Measurements from ENCODE around the gene TMEM107. TPM values are rescaled to one million over a fixed set of nuclear protein-coding genes. Genes with fewer than 3 reads are reported as not detected.

Gene TMEM107
- total RNA-seq (2014; rRNA removed; shearing (Covaris generic); ENCODE audit: low replicate concordance), result 70.7 and 134 TPM in 2 replicates

DNA sequence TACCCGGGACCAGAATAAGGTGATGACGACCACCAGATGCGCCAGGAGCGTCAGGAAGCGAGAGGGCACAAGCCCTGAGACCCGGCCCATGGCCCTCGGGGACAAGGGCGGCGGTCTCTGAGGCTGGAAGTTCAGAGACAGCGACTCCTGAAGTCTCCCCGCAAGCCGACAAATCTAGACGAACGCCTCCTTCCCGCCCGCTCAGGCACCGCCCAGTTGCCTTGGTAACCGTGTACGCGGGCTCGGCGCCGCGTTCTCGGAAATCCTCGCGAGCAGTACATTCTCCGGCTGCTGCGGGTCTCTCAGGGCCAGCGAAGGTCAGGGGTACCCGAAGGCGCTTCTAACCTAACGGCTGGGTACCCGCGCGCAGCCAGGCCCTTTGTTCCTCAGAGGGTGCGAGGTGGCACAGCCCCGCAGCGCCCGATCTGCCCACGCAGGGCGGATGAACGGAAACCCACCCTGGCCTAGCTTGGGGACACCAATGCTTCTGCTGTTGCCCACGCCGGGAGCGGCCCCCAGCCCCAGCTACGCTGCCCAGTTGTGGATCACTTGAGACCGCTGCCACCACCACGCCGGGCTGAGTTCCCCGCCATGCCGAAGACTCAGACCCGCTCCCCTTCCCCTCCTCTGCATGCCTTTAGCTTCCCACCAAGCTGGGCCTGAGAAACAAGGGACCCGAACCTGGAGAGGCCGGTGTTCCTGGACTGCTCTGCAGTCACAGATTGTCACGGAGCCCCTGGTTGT lies at the start of gene TMEM107:
TSS of gene TMEM107 (minus strand) at position 184 of the 744 bp plus-strand sequence. CDS start at position 90, 94 bp downstream.
- Histone ChIP-seq H2AFZ (ENCODE audit: low read length) (peak within 1 kb of the TSS; percentile 91), H3K4me2 (ENCODE audit: low read depth, low read length, poor library complexity, severe bottlenecking) (peak within 1 kb of the TSS; percentile 92), H3K9me2 (replicated peaks; ENCODE audit: insufficient read depth, low read length) (no peaks in the 10 kb centered on the region), H3K9me3 (ENCODE audit: low read length) (no peaks in the 10 kb centered on the region), H3K79me2 (ENCODE audit: low read length) (peaks cover 11% of the 10 kb centered on the region), H3K27ac (ENCODE audit: low read length) (peak within 1 kb of the TSS; percentile 80), H3K4me1 (ENCODE audit: low read length) (peaks cover 37% of the 10 kb centered on the region), H3K9ac (ENCODE audit: low read length) (peak within 1 kb of the TSS; percentile 96), H3K27me3 (ENCODE audit: low read length) (no peaks in the 10 kb centered on the region), H4K20me1 (ENCODE audit: insufficient read depth, low read depth, low read length) (no peaks in the 10 kb centered on the region), H3K36me3 (ENCODE audit: insufficient read depth, low read length) (no peaks in the 10 kb centered on the region), H3K4me3 (ENCODE audit: low read length) (peak within 1 kb of the TSS; percentile 99)
- DNase-seq, result peak; percentile 96

DNA sequence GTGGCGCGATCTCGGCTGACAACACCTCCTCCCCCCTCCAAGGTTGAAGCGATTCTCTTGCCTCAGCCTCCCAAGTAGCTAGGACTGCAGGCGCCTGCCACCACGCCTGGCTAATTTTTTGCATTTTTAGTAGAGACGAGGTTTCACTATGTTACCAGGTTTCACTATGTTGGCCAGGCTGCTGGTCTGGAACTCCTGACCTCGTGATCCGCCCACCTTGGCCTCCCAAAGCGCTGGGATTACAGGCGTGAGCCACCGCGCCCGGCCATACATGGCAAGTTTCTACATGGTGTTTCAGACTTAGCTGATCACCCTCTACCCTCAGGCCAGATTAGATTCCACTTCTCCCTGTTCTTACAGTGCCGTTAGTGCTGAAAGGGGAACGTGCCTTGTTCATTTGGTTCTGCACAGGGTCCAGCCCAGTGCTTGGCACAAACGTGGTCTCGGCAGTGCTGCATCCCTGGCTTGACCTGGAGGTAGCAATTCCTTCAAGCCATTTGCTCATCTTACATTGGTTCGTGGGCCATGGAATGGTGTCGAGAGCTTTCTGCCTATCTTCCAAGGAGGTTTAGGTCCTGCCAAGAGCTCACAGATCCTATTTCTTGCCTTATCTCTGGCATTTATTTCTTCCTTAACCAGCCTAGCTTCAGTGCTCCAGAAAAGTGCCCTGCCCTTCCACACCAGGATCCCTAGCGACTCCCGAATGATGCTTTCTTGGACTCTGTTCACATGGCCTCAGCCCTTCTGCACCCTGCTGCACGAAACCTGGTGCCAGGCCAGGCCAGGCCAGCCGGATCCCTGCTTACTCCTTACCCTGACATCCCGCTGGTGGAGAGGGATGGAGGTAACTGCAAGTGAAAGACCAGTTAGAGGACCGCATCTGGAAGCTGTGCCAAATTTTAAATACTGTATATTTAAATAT lies 49.0 kb upstream of the TMEM107 start:
- Histone ChIP-seq H3K36me3 (ENCODE audit: insufficient read depth, low read length) (peaks cover 9% of the 10 kb centered on the region; the same call in 1 of the 2 replicates), H3K27me3 (ENCODE audit: low read length) (no peaks in the 10 kb centered on the region), H3K9ac (ENCODE audit: low read length) (no peak overlapping the region), H3K4me2 (ENCODE audit: low read depth, low read length, poor library complexity, severe bottlenecking) (no peak overlapping the region), H2AFZ (ENCODE audit: low read length) (no peak overlapping the region), H3K27ac (ENCODE audit: low read length) (no peak overlapping the region), H3K4me3 (ENCODE audit: low read length) (no peak overlapping the region), H3K4me1 (ENCODE audit: low read length) (peaks cover 26% of the 10 kb centered on the region), H3K79me2 (ENCODE audit: low read length) (no peaks in the 10 kb centered on the region), H4K20me1 (ENCODE audit: insufficient read depth, low read depth, low read length) (no peaks in the 10 kb centered on the region), H3K9me3 (ENCODE audit: low read length) (no peaks in the 10 kb centered on the region), H3K9me2 (replicated peaks; ENCODE audit: insufficient read depth, low read length) (no peaks in the 10 kb centered on the region)
- DNase-seq, result no peak

DNA sequence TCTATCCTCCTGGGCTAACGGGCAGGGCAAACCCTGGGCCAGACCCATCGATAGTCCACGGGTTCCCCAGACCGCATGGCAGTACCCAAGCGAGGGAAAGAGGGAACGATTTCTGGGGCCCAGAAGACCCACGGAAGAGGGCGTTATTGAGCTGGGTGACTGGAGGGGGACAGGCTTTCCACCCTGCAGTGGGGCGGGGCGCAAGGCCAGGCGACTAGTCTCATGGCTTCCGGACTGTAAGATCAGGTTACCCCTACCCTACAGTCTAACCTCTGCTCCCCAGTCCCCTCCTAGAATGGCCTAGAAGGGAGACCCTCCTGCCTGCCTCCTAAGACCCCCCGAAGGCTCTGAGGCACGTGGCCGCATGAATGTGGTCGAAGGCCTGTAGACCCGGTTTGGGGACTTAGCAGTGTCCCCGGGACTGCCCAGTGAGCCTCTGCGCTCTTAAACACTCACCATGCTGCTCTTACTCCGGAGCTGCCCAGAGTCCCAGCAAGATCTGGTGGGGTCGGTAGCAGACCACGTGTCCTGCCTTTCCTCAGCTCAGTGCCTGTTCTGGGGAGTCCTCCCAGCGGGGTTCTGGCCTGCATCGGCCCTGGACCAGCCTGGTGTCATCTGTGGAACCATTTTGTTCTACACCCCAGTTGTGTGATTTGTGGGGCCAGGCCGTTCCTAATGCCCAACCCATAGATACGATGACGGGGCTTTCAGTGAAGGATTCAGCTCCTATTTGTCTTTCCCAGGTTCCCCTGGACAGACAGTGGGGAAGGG lies 47.4 kb upstream of the TMEM107 start:
- Histone ChIP-seq H3K9me2 (replicated peaks; ENCODE audit: insufficient read depth, low read length) (no peaks in the 10 kb centered on the region), H3K4me1 (ENCODE audit: low read length) (peaks cover 26% of the 10 kb centered on the region), H3K9ac (ENCODE audit: low read length) (peak overlapping the region; percentile 100), H3K36me3 (ENCODE audit: insufficient read depth, low read length) (peaks cover 4% of the 10 kb centered on the region; the same call in 1 of the 2 replicates), H2AFZ (ENCODE audit: low read length) (peak overlapping the region; percentile 78; the same call in 1 of the 2 replicates), H3K27ac (ENCODE audit: low read length) (peak overlapping the region; percentile 92), H3K79me2 (ENCODE audit: low read length) (no peaks in the 10 kb centered on the region), H3K4me2 (ENCODE audit: low read depth, low read length, poor library complexity, severe bottlenecking) (peak overlapping the region; percentile 89), H3K9me3 (ENCODE audit: low read length) (no peaks in the 10 kb centered on the region), H3K27me3 (ENCODE audit: low read length) (no peaks in the 10 kb centered on the region), H3K4me3 (ENCODE audit: low read length) (peak overlapping the region; percentile 79), H4K20me1 (ENCODE audit: insufficient read depth, low read depth, low read length) (no peaks in the 10 kb centered on the region)
- peak; percentile 93 for DNase-seq

DNA sequence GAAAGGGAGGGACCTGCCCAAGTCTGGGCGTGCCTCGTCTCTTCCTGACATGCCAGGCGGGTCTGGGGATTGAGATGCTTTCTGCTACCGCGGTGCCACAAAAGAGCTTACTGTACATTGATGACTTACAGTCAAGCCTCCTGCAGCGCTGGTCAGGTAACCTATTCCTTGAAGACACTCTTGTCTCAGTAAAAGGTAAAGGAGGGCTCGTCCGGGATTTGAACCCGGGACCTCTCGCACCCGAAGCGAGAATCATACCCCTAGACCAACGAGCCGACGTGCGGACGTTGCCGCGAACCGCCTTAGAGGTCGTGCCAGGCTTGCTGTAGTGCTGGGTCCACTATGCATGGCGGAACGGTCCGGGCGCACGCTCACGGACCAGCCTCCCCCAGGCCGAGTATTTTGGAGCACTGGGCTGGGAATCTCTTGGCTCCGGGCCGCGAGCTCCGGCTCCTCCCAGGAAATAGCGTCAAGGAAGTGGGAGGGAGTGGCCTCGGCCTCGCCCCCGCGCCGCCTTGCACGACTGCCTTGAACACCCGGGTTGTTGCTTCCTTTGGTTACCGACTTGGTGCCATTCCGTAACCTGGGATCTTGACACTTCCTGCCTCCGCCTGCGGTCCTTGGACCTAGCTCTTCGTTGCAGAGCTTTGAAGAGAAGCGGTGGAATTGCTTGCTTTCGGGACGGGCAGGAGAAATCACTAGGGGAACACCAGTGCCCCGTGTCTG lies 46.6 kb upstream of the TMEM107 start:
- Histone ChIP-seq H3K4me1 (ENCODE audit: low read length) (peaks cover 26% of the 10 kb centered on the region), H3K4me2 (ENCODE audit: low read depth, low read length, poor library complexity, severe bottlenecking) (peak overlapping the region; percentile 89), H2AFZ (ENCODE audit: low read length) (peak overlapping the region; percentile 78; the same call in 1 of the 2 replicates), H4K20me1 (ENCODE audit: insufficient read depth, low read depth, low read length) (no peaks in the 10 kb centered on the region), H3K27ac (ENCODE audit: low read length) (peak overlapping the region; percentile 92), H3K36me3 (ENCODE audit: insufficient read depth, low read length) (peaks cover 4% of the 10 kb centered on the region; the same call in 1 of the 2 replicates), H3K4me3 (ENCODE audit: low read length) (peak overlapping the region; percentile 79), H3K79me2 (ENCODE audit: low read length) (no peaks in the 10 kb centered on the region), H3K9me3 (ENCODE audit: low read length) (no peaks in the 10 kb centered on the region), H3K9me2 (replicated peaks; ENCODE audit: insufficient read depth, low read length) (no peaks in the 10 kb centered on the region), H3K27me3 (ENCODE audit: low read length) (no peaks in the 10 kb centered on the region), H3K9ac (ENCODE audit: low read length) (peak overlapping the region; percentile 100)
- peak; percentile 95 for DNase-seq

DNA sequence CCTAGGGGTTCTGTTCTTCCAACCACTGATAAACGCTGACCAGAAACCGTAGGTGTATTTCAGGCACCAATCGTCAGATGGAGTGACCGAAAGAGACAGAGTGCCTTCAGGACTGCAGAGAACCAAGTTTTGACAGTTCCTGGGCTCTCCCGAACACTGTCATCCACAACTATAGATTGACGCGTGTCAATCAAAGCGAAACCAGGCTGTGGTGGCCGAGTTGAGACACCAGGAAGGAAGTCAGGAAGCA lies 46.1 kb upstream of the TMEM107 start:
- H3K27ac ChIP-seq (ENCODE audit: low read length), result peak overlapping the region; percentile 92
- H3K27me3 ChIP-seq (ENCODE audit: low read length), result no peaks in the 10 kb centered on the region
- peaks cover 3% of the 10 kb centered on the region; the same call in 1 of the 2 replicates for H3K36me3 ChIP-seq (ENCODE audit: insufficient read depth, low read length)
- H3K79me2 ChIP-seq (ENCODE audit: low read length), result no peaks in the 10 kb centered on the region
- H3K4me3 ChIP-seq (ENCODE audit: low read length), result peak overlapping the region; percentile 79
- no peak for DNase-seq
- H3K4me2 ChIP-seq (ENCODE audit: low read depth, low read length, poor library complexity, severe bottlenecking), result peak overlapping the region; percentile 89
- H3K9me3 ChIP-seq (ENCODE audit: low read length), result no peaks in the 10 kb centered on the region
- H3K4me1 ChIP-seq (ENCODE audit: low read length), result peaks cover 26% of the 10 kb centered on the region
- no peaks in the 10 kb centered on the region for H4K20me1 ChIP-seq (ENCODE audit: insufficient read depth, low read depth, low read length)
- H3K9me2 ChIP-seq (replicated peaks; ENCODE audit: insufficient read depth, low read length), result no peaks in the 10 kb centered on the region
- H2AFZ ChIP-seq (ENCODE audit: low read length), result no peak overlapping the region
- H3K9ac ChIP-seq (ENCODE audit: low read length), result peak overlapping the region; percentile 100

DNA sequence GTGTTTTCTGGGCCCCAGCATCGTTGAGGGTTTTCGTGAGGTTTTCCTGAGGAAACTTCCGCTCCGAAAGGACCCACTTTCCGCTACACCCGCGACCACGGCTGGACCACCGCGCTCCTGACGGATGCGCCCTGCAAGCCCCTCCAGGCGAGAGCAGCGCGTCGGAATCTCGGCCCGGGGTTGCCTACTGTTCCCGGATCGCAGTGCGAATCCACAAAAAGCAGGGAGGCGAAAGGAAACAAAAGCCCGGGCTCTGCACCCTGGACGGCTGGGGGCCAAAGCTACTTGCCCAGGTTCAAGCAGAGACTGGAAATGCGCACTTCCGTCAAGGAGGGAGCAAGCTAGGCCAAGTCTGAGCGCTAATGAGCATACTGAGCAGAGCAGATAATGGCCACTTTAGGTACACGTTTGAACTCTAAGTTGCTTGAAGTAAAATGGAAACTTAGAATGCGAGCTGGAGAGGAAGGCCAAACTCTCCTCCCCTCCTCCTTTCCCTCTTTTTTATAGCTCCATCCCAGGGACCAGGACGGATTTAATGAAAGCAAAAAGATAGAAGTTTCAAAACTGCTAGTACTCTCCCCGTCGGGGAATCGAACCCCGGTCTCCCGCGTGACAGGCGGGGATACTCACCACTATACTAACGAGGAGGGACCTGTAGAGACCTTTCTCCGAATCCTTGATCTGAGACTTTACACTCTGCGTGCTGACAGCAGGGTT lies 45.6 kb upstream of the TMEM107 start:
- no peaks in the 10 kb centered on the region for H3K27me3 ChIP-seq (ENCODE audit: low read length)

More for the DNA sequence above, 45.6 kb upstream of the TMEM107 start:
- H3K36me3 ChIP-seq (ENCODE audit: insufficient read depth, low read length), result no peaks in the 10 kb centered on the region
- H3K9me2 ChIP-seq (replicated peaks; ENCODE audit: insufficient read depth, low read length), result no peaks in the 10 kb centered on the region
- H3K4me3 ChIP-seq (ENCODE audit: low read length), result peak overlapping the region; percentile 79
- H4K20me1 ChIP-seq (ENCODE audit: insufficient read depth, low read depth, low read length), result no peaks in the 10 kb centered on the region
- H3K4me2 ChIP-seq (ENCODE audit: low read depth, low read length, poor library complexity, severe bottlenecking), result peak overlapping the region; percentile 89
- no peaks in the 10 kb centered on the region for H3K79me2 ChIP-seq (ENCODE audit: low read length)
- H3K9me3 ChIP-seq (ENCODE audit: low read length), result no peaks in the 10 kb centered on the region
- peaks cover 26% of the 10 kb centered on the region for H3K4me1 ChIP-seq (ENCODE audit: low read length)
- H3K9ac ChIP-seq (ENCODE audit: low read length), result peak overlapping the region; percentile 100
- peak; percentile 95 for DNase-seq
- H2AFZ ChIP-seq (ENCODE audit: low read length), result peak overlapping the region; percentile 98; the same call in 1 of the 2 replicates
- peak overlapping the region; percentile 92 for H3K27ac ChIP-seq (ENCODE audit: low read length)

Data from Karpas-422 (cell line).